Hematopoietic multipotent progenitor cell treated with erythropoietin and hydrocortisone succinate and interleukin-3 and kit ligand, for 15 days (in vitro differentiated cells): ENCODE results near the gene ITPR3.

Source experiments
- DNase-seq: peaks from one replicate; pipeline ENCODE4 v3.0.0-alpha.2; 2015; ENCODE audit warnings: low spot score

ITPR3 gene

GRCh38 chr6:33719326-33719987 is 98.3 kb downstream of the ITPR3 start:
- no peak for DNase-seq

DNA sequence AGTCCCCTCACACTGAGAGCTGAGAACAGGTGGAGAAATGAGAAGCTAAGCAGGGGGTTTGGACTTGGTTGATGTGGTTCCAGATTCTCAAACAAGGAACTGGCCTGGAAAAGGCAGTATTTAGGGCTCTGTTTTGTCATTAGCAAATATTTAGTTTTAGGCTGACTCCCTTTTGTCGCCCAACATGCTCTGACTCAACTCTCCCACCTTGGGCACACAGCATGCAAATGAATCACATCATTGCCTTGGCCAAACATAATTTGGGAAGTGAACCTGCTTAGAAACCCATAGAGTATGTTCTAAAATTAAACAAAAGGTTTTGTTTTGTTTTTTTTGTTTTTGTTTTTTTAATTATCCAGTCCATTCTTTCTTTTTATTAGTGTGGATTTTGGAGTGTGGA is 99.9 kb downstream of the ITPR3 start:
- DNase-seq: no peak

GRCh38 chr6:33721508-33721907 is 100.4 kb downstream of the ITPR3 start:
- no peak for DNase-seq

GRCh38 chr6:33722103-33722623 is 101.0 kb downstream of the ITPR3 start:
- DNase-seq: no peak

- no peak for DNase-seq
Observed at GRCh38 chr6:33723371-33724085, 102.4 kb downstream of the ITPR3 start.

- DNase-seq: no peak
Observed at GRCh38 chr6:33724102-33725023, 103.2 kb downstream of the ITPR3 start.

DNA sequence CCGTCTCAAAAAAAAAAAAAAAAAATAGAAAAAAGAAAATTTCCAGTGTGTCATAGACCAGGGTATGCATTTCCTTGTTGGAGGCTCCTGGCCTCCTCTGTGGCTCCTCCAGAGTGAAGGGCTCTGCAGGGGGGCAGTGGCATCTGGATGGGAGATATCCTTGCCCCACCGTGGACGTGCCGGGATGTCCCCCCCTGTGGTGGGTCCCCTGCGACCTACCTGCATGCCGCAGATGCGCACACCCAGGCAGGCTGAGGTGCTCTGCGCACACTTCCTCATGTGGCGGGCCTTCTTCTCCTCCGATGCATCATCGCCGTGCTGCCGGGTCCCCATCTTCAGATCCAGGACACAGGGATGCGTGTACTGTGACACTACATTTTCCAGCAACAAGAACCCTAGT is 104.1 kb downstream of the ITPR3 start:
- no peak for DNase-seq

- DNase-seq: no peak
Observed at GRCh38 chr6:33725891-33726673, 105.0 kb downstream of the ITPR3 start.

DNA sequence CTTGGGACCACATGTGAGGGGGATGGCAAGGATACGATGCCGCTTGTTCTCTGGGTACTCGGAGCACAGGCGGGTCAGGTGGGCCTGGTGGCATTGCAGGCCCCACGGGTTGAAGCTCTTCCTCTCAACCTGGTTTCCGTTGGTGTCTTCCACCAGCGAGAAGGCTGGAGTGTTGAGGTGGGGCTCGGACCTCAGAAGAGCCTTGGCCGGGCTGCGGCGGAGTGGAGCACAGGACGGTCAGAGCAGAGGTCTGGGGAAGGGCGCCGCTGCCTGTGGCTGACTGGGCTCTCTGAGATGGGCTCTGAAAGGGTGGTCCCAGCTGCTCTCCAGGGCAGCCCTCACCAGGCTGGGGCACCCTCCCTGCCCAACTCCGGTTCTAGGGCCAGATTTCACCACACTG is 105.6 kb downstream of the ITPR3 start:
- no peak for DNase-seq

- no peak for DNase-seq
Observed at GRCh38 chr6:33727126-33727525, 106.0 kb downstream of the ITPR3 start.

DNA sequence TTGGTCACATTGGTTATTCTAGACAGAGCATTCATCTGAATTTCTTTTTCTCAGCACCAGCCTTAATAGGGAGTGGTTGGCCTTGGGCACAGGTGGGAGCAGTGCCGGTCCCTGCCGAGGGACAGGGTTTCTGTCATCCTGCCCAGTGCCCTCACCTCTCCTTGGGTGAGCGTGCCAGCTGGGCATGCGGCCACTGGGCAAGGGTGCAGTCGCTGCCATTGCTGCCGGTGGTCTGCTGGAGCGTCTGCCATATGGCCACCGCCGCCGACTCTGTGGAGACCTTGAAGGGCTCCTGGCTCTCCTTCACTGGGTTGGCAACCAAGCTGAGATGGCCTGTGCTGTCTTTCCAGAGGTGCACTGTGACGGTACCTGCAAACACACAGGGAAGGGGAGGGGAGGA is 106.8 kb downstream of the ITPR3 start:
- no peak for DNase-seq

GRCh38 chr6:33728438-33728837 is 107.3 kb downstream of the ITPR3 start:
- no peak for DNase-seq

DNA sequence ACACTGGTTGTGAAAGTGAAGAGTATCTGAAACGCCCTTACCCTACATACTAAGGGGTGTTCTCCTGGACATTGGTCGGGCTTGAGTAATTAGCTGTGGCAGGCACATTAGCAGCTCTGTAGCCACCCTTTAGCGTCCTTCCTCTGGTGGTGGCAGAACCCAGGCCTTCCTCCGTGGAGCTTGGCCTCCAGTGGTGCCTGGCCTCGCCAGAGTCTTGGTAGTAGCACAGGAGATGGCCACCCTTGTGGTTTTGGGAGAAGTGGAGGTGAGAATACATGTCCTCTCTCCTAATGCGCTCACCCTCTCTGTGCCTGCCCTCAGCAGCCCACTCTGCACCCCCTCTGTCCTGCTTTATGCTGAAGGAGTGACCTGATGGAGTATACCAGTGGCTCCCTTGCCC is 107.9 kb downstream of the ITPR3 start:
- no peak for DNase-seq

GRCh38 chr6:33730611-33731010 is 109.5 kb downstream of the ITPR3 start:
- no peak for DNase-seq

GRCh38 chr6:33731035-33731434 is 109.9 kb downstream of the ITPR3 start:
- DNase-seq: no peak

- DNase-seq: no peak
Observed at GRCh38 chr6:33731751-33732282, 110.7 kb downstream of the ITPR3 start.

DNA sequence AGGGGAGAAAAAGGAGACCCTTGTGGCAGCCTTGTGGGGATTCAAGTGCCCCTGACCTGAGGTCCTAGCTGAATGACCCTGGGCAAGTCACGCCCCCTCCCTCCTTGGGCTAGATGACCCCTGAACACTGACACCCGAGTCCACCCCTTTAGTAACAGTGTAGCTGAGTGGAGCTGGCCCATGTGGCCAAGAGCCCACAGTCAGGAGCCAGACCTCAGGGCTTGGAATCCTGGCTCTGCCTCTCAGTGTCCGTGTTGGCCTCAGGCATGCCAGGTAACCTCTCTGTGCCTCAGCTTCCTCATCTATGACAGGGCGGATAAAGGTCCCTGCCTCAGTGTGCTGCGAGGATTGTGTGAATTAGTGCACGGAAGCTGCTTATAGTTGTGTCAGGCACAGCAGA is 111.3 kb downstream of the ITPR3 start:
- no peak for DNase-seq

DNA sequence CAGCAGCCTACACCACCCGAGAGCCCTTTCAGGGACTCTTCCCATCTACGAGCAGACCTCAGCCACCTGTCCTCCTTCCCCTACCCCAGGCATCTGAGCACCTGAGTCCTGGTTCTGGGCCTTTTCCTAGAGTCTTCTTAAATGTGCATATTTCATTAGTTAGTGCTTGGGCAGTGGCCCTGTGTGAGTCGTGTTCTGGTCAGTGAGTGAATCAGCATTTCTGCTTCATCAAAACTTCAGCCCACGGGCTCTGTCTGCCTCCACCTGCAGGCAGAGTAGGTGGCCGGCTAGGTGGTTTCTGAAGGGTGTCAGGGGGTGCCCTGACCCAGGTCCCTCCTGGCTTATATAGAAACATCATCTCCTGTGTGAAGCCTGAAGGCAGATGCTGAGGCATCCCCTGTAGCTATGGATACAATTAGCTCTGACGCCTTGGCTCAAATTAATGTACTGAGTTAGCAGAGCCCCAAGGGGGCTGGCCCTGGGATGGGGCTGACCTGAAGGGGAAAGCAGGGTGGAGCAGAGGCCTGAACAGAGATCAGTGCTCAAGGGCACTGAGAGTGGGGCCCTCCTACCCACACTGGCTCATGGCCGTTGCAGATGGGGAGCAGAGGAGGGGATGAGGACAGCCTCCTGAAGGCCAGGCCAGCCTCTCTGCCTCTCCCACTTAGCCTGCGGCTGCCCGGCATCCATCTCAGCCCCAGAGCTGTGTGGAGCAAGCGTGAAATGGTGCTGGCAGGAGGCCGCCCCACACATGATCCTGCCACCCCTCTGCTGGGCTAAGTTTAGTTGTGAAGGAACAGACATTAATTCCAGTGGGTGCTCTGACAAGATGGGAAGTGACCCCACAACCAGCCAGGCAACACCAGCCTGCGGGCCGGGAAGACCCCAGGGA is 111.9 kb downstream of the ITPR3 start:
- DNase-seq: no peak

DNA sequence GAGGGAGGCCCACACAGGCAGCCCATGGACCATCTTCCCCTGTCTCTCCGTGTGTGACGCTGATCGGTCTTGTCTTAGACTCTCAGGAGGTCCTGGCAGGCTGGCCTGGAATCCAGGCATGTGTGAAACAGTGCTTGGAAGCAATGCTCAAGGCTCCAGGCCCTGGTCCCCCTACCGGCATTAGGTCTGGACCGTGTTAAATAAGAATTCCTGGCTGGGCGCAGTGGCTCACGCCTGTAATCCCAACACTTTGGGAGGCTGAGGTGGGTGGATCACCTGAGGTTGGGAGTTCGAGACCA is 112.5 kb downstream of the ITPR3 start:
- no peak for DNase-seq

- no peak for DNase-seq
Observed at GRCh38 chr6:33735216-33735615, 114.1 kb downstream of the ITPR3 start.
